Midbrain (tissue), 1 donor: ENCODE results near the gene PITPNB.

ENCODE experiments used
- DNase-seq: peaks from one replicate; lab custom pipeline; 2025; lab: John Stamatoyannopoulos, UW

Gene PITPNB

GRCh38 chr22:27803841-27804415 lies 115.1 kb downstream of the PITPNB start:
- no peak for DNase-seq

- no peak for DNase-seq
Observed at GRCh38 chr22:27802346-27803073, 116.5 kb downstream of the PITPNB start.
